Activated T-helper 9 cell treated with anti-CD3 and anti-CD28 coated beads, Interleukin-2, amount 50 U/mL, for 16 hours (primary cell): ENCODE results near the gene TECPR2.
"Not testable (repeated sequence)": the region's sequence is repeated elsewhere in the genome, so short reads cannot be mapped to it uniquely, and the experiment has no call there.

Experiments used
- DNase-seq: peaks from one replicate; pipeline ENCODE4 v3.0.0-alpha.2; 2020; ENCODE audit warnings: low read depth

The TECPR2 gene

GRCh38 chr14:102333795-102334705, 28.7 kb upstream of the TECPR2 start:
- DNase-seq, result no peak

- no peak for DNase-seq
Observed at GRCh38 chr14:102335163-102335562, 27.6 kb upstream of the TECPR2 start.

- DNase-seq, result no peak
Observed at GRCh38 chr14:102338724-102339123, 24.0 kb upstream of the TECPR2 start.

GRCh38 chr14:102341566-102341965, 21.2 kb upstream of the TECPR2 start:
- no peak for DNase-seq

GRCh38 chr14:102342238-102342637, 20.5 kb upstream of the TECPR2 start:
- DNase-seq, result no peak

GRCh38 chr14:102344084-102344483, 18.7 kb upstream of the TECPR2 start:
- no peak for DNase-seq

GRCh38 chr14:102344485-102344884, 18.3 kb upstream of the TECPR2 start:
- DNase-seq, result no peak

- no peak for DNase-seq
Observed at GRCh38 chr14:102345232-102345631, 17.5 kb upstream of the TECPR2 start.

- DNase-seq, result no peak
Observed at GRCh38 chr14:102346645-102347044, 16.1 kb upstream of the TECPR2 start.

GRCh38 chr14:102348376-102348775, 14.4 kb upstream of the TECPR2 start:
- DNase-seq, result no peak

- no peak for DNase-seq
Observed at GRCh38 chr14:102351023-102351422, 11.7 kb upstream of the TECPR2 start.

GRCh38 chr14:102351593-102351992, 11.1 kb upstream of the TECPR2 start:
- not testable (repeated sequence) for DNase-seq

GRCh38 chr14:102352213-102352612, 10.5 kb upstream of the TECPR2 start:
- DNase-seq, result no peak

GRCh38 chr14:102353126-102353619, 9.6 kb upstream of the TECPR2 start:
- no peak for DNase-seq

- DNase-seq, result no peak
Observed at GRCh38 chr14:102356280-102356679, 6.5 kb upstream of the TECPR2 start.

- no peak for DNase-seq
Observed at GRCh38 chr14:102359341-102359740, 3.4 kb upstream of the TECPR2 start.

- no peak for DNase-seq
Observed at GRCh38 chr14:102360388-102360787, 2.4 kb upstream of the TECPR2 start.

GRCh38 chr14:102362084-102362483, 657 bp upstream of the TECPR2 start:
- peak; percentile 25 for DNase-seq

GRCh38 chr14:102363182-102363943, 622 bp downstream of the TECPR2 start:
- DNase-seq, result peak; percentile 5

GRCh38 chr14:102370305-102370809, 7.6 kb downstream of the TECPR2 start:
- DNase-seq, result no peak

GRCh38 chr14:102371361-102371760, 8.6 kb downstream of the TECPR2 start:
- no peak for DNase-seq

GRCh38 chr14:102373110-102373509, 10.4 kb downstream of the TECPR2 start:
- no peak for DNase-seq

- no peak for DNase-seq
Observed at GRCh38 chr14:102374264-102374663, 11.5 kb downstream of the TECPR2 start.
